HepG2 (cell line): ENCODE measurements around the gene MTA1. TPM values are rescaled to one million over a fixed set of nuclear protein-coding genes. Genes with fewer than 3 reads are reported as not detected.
A peak's percentile ranks its signal among the peaks of the same experiment; 100 is the strongest.

Experiments used
- ATF7-NPFF ChIP-seq: sonication (generic); formaldehyde crosslinking; IDR thresholded peaks from 2 replicates; pipeline ENCODE4 v1.8.1; 2023; ENCODE audit warnings: mild to moderate bottlenecking, low read depth, missing genetic modification reagents, moderate library complexity
- CEBPZ ChIP-seq: IDR thresholded peaks from 2 replicates; pipeline ENCODE4 v1.6.1; 2012; ENCODE audit warnings: low read length, improper control_type of control experiment
- EP300 ChIP-seq, 3 experiments: sonication (generic) in 1 of 3; formaldehyde crosslinking in 1 of 3; IDR thresholded peaks; 2 replicates each; pipeline versions ENCODE4 v1.5.1 to v1.6.1; 2011 to 2020; ENCODE audit warnings: low read depth in 2 of 3, low read length in 2 of 3, borderline replicate concordance in 1 of 3, improper control_type of control experiment in 1 of 3, mild to moderate bottlenecking in 1 of 3, missing genetic modification reagents in 1 of 3, moderate library complexity in 1 of 3
- HOXA9 ChIP-seq: sonication (generic); formaldehyde crosslinking; IDR thresholded peaks from 2 replicates; pipeline ENCODE4 v1.8.1; 2022; ENCODE audit warnings: missing genetic modification reagents, mild to moderate bottlenecking, moderate library complexity, borderline replicate concordance
- SNAPC2 ChIP-seq: sonication (generic); formaldehyde crosslinking; IDR thresholded peaks from 2 replicates; pipeline ENCODE4 v1.8.1; 2022; ENCODE audit warnings: mild to moderate bottlenecking, missing genetic modification reagents
- TP53 ChIP-seq: sonication (generic); formaldehyde crosslinking; conservative IDR thresholded peaks from 2 replicates; pipeline ENCODE4 v1.4.0; 2020; ENCODE audit warnings: missing genetic modification reagents
- ZC3H13 ChIP-seq: sonication (generic); formaldehyde crosslinking; IDR thresholded peaks from 2 replicates; pipeline ENCODE4 v1.8.1; 2023; ENCODE audit warnings: mild to moderate bottlenecking, missing genetic modification reagents, moderate library complexity
- ZNF569 ChIP-seq: sonication (generic); formaldehyde crosslinking; IDR thresholded peaks from 2 replicates; pipeline ENCODE4 v1.5.0; 2020; ENCODE audit warnings: mild to moderate bottlenecking, missing genetic modification reagents, moderate library complexity, borderline replicate concordance
- ZNF776 ChIP-seq: sonication (generic); formaldehyde crosslinking; IDR thresholded peaks from 2 replicates; pipeline ENCODE4 v1.4.0; 2020; ENCODE audit warnings: mild to moderate bottlenecking, missing genetic modification reagents
- ZNF839 ChIP-seq: sonication (generic); formaldehyde crosslinking; IDR thresholded peaks from 2 replicates; pipeline ENCODE4 v1.4.0; 2020; ENCODE audit warnings: missing genetic modification reagents, mild to moderate bottlenecking, borderline replicate concordance
- polyA plus RNA-seq, 8 experiments: library from polyadenylated mRNA; depleted of rRNA in 3 of 8; stranded (reverse) in 7 of 8; unstranded in 1 of 8; fragments of >200 nt; fragmentation: Illumina TruSeq in 4 of 8; extraction: Trizol in 4 of 8; gene quantifications; 2 replicates each; pipeline versions ENCODE4 v1.2.1 to v1.2.3, GENCODE V29; 2011 to 2016; ENCODE audit warnings: low read depth in 4 of 8, missing spikeins in 1 of 8, mixed read lengths in 1 of 8; ENCODE audit not compliant: insufficient read depth in 1 of 8
- total RNA-seq, 5 experiments: library from RNA; depleted of rRNA; stranded (reverse); fragments of >200 nt; fragmentation: Illumina TruSeq; extraction: Trizol; gene quantifications; 2 replicates each; pipeline ENCODE4 v1.2.3, GENCODE V29; 2016; ENCODE audit warnings: low read depth in 1 of 5
- TF ChIP-seq, protein P1 (sequence below): sonication (generic); formaldehyde crosslinking; IDR thresholded peaks from 2 replicates; pipeline ENCODE4 v1.8.1; 2023; ENCODE audit warnings: mild to moderate bottlenecking, inconsistent platforms, moderate library complexity, missing genetic modification reagents, borderline replicate concordance
- TF ChIP-seq, protein P2 (sequence below): sonication (generic); formaldehyde crosslinking; conservative IDR thresholded peaks from 2 replicates; pipeline ENCODE4 v1.8.0; 2022; ENCODE audit warnings: missing genetic modification reagents
- TF ChIP-seq, protein P3 (sequence below): sonication (generic); formaldehyde crosslinking; IDR thresholded peaks from 2 replicates; pipeline ENCODE4 v1.9.0; 2021; ENCODE audit warnings: mild to moderate bottlenecking, missing genetic modification reagents

MTA1 gene
- total and polyA plus RNA-seq, 2 of the 13 experiments (the other 11 are each of a cell fraction or from before 2014, with no cell fraction given): 35.2 to 85.8 TPM

- no peak for TF ChIP-seq CEBPZ
- TF ChIP-seq ZNF839: no peak
- TF ChIP-seq, protein P1, sequence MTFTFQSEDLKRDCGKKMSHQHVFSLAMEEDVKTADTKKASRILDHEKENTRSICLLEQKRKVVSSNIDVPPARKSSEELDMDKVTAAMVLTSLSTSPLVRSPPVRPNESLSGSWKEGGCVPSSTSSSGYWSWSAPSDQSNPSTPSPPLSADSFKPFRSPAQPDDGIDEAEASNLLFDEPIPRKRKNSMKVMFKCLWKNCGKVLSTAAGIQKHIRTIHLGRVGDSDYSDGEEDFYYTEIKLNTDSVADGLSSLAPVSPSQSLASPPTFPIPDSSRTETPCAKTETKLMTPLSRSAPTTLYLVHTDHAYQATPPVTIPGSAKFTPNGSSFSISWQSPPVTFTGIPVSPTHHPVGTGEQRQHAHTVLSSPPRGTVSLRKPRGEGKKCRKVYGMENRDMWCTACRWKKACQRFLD (CRISPR knock-in tag): 0 out of 2 replicates have a peak, but pooled peaks have one; percentile 34
- TF ChIP-seq SNAPC2 (CRISPR knock-in tag): 0 out of 2 replicates have a peak, but pooled peaks have one; percentile 43
- TF ChIP-seq ZC3H13 (CRISPR knock-in tag): peak; percentile 73
- no peak for TF ChIP-seq ZNF776 (CRISPR knock-in tag)
- no peak for TF ChIP-seq TP53 (CRISPR knock-in tag)
- peak; percentile 54; the same call in 1 of the 2 replicates for TF ChIP-seq ATF7-NPFF (CRISPR knock-in tag)
- TF ChIP-seq ZNF569: 0 out of 2 replicates have a peak, but pooled peaks have one; percentile 24
- TF ChIP-seq EP300 (IDR thresholded peaks at IDR 0.05; ENCODE audit: low read depth in 2 of 2, low read length in 2 of 2): no peak
- TF ChIP-seq EP300 (CRISPR knock-in tag; IDR thresholded peaks at IDR 0.05; ENCODE audit: borderline replicate concordance): no peak
- TF ChIP-seq, protein P2, sequence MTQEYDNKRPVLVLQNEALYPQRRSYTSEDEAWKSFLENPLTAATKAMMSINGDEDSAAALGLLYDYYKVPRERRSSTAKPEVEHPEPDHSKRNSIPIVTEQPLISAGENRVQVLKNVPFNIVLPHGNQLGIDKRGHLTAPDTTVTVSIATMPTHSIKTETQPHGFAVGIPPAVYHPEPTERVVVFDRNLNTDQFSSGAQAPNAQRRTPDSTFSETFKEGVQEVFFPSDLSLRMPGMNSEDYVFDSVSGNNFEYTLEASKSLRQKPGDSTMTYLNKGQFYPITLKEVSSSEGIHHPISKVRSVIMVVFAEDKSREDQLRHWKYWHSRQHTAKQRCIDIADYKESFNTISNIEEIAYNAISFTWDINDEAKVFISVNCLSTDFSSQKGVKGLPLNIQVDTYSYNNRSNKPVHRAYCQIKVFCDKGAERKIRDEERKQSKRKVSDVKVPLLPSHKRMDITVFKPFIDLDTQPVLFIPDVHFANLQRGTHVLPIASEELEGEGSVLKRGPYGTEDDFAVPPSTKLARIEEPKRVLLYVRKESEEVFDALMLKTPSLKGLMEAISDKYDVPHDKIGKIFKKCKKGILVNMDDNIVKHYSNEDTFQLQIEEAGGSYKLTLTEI (CRISPR knock-in tag): no peak
- TF ChIP-seq HOXA9 (CRISPR knock-in tag): no peak
- TF ChIP-seq, protein P3, sequence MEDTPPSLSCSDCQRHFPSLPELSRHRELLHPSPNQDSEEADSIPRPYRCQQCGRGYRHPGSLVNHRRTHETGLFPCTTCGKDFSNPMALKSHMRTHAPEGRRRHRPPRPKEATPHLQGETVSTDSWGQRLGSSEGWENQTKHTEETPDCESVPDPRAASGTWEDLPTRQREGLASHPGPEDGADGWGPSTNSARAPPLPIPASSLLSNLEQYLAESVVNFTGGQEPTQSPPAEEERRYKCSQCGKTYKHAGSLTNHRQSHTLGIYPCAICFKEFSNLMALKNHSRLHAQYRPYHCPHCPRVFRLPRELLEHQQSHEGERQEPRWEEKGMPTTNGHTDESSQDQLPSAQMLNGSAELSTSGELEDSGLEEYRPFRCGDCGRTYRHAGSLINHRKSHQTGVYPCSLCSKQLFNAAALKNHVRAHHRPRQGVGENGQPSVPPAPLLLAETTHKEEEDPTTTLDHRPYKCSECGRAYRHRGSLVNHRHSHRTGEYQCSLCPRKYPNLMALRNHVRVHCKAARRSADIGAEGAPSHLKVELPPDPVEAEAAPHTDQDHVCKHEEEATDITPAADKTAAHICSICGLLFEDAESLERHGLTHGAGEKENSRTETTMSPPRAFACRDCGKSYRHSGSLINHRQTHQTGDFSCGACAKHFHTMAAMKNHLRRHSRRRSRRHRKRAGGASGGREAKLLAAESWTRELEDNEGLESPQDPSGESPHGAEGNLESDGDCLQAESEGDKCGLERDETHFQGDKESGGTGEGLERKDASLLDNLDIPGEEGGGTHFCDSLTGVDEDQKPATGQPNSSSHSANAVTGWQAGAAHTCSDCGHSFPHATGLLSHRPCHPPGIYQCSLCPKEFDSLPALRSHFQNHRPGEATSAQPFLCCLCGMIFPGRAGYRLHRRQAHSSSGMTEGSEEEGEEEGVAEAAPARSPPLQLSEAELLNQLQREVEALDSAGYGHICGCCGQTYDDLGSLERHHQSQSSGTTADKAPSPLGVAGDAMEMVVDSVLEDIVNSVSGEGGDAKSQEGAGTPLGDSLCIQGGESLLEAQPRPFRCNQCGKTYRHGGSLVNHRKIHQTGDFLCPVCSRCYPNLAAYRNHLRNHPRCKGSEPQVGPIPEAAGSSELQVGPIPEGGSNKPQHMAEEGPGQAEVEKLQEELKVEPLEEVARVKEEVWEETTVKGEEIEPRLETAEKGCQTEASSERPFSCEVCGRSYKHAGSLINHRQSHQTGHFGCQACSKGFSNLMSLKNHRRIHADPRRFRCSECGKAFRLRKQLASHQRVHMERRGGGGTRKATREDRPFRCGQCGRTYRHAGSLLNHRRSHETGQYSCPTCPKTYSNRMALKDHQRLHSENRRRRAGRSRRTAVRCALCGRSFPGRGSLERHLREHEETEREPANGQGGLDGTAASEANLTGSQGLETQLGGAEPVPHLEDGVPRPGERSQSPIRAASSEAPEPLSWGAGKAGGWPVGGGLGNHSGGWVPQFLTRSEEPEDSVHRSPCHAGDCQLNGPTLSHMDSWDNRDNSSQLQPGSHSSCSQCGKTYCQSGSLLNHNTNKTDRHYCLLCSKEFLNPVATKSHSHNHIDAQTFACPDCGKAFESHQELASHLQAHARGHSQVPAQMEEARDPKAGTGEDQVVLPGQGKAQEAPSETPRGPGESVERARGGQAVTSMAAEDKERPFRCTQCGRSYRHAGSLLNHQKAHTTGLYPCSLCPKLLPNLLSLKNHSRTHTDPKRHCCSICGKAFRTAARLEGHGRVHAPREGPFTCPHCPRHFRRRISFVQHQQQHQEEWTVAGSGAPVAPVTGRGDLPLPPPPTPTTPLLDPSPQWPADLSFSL (CRISPR knock-in tag): no peak
Observed at GRCh38 chr14:105495101-105495989, 75.7 kb downstream of the MTA1 start (continued).
